Activated CD4-positive, alpha-beta T cell treated with anti-CD3 and anti-CD28 coated beads, Interleukin-2, amount 50 U/mL, for 16 hours (primary cell): ENCODE measurements around the gene DCDC2.
"Not testable (repeated sequence)": the region's sequence is repeated elsewhere in the genome, so short reads cannot be mapped to it uniquely, and the experiment has no call there.

ENCODE experiments used
- DNase-seq: peaks from one replicate; pipeline ENCODE4 v3.0.0-alpha.2; 2020

The DCDC2 gene

DNA sequence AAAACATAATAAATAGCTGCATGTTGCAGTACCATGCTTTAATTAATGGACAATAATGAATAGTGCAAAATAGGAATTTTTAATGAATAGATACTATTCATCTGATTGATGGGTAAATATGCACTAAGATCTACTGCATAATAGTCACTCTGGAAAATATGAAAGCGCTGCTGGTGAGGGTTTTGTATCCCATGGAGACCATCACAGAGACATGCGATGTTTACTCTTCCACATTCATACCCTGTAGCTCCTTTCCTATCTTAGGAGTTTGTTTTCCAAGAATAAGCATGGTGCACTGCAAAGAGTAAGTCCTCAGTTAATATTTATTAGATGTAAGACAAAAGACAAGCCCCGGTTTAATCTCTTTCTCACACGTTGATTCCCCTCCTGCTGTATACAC is 150.4 kb downstream of the DCDC2 start:
- no peak for DNase-seq

GRCh38 chr6:24205020-24205492 is 152.8 kb downstream of the DCDC2 start:
- peak; percentile 26 for DNase-seq

GRCh38 chr6:24204113-24204512 is 153.7 kb downstream of the DCDC2 start:
- not testable (repeated sequence) for DNase-seq

DNA sequence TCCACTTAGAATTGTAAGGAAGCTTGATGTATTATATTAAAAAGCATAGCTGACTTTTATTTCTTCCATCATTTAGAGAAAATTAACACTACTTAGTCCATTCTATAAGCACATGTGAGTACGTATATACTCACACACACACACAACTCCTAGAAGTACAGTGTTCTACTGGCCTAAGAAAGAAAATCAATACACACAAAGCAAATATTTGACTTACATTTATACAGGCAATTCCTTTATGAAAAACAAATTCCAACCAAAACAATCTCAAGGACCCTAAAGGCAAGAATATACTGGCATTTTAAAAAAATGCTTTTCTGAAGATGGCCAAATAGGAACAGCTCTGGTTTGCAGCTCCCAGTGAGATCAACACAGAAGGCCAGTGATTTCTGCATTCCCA is 160.0 kb downstream of the DCDC2 start:
- DNase-seq: no peak

- DNase-seq: no peak
Observed at GRCh38 chr6:24195836-24196597, 161.8 kb downstream of the DCDC2 start.

DNA sequence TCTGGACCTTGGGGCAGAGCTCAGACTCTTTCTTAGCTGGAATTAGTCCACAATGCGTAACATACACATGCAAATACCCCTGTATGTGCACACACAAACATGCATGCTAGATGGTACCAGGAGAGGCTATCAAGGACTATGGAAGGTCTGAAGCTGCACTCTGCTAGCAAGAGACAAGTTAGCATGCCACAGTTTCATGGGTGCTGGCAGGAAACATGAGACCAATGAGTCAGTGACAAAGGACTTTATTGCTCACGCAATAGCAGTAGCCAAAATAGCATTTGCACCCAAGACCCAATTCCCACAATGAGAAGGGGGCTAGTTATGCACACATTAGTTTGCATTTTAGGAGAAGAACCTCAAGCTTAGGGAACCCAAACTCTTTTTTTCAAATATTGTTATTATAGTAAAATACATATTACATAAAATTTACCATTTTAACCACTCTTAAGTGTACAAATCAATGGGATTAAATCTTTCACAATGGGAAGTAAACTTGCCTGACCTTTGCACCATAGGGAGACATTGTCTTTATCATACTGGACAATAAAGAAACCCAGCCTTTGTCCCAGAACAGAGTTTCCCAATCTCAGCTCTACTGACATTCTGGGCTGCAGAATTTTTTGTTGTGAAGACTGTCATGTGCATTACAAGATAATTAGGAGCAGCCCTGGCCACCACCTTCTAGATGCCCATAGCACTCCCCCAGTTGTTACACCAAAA is 162.7 kb downstream of the DCDC2 start:
- no peak for DNase-seq

DNA sequence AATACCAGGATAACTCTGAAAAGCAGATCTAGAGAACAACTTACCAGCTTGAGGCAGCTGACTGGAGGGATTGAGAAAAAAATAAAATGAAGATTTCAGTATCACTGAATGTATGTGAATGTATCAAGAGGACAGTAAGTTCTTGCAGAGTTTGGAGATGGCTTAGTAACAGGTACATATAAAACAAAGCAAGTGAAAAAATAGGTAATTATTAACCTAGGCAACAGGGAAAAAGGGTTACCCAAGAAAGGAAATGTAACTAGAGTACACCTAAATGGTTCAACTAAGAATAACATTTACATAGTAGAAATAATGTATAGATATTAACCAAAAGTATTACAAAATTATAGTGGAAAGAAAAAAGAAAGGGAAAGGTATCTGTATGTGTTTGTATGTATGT is 164.5 kb downstream of the DCDC2 start:
- no peak for DNase-seq

DNA sequence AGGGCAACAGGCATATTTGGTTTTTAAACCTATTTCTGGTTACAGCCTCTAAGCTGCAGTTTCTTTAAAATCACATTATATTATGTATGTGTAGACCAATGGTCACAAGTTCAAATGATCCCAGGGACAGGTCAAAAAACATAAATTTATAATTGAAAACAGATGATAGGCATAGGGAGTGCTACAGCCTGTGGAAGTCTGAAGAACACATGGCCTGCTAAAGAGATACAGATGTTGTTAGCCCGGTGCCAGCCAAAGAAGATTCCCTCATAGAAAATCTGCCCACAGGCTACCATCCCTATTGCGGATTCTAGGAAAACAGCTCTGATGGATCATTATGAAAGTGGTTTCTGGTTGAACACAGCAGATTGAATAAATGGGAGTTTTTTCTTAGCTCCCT is 166.5 kb downstream of the DCDC2 start:
- no peak for DNase-seq

DNA sequence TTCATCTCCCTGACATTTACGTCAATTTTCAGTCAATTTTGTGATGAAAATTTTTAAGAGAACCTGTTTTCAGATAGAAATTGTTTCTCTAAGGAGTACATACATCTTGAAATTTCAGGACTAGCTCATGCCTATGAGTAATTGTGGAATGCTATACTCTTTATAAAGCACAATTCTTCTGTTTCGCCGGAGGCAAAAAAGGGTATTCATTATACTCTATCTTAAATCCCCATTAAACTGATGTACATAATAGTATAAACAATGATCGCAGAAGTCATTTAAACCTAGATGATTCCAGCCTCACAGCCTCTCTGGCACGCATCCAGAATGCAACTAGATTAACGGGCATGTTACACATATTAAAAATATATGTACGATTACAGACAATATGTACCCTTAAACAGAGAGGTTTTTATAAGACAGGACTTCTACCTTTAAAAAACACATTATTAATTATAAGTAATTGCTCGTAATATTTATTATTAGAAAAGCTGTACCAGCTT is 169.2 kb downstream of the DCDC2 start:
- no peak for DNase-seq

- no peak for DNase-seq
Observed at GRCh38 chr6:24187965-24188577, 169.8 kb downstream of the DCDC2 start.

DNA sequence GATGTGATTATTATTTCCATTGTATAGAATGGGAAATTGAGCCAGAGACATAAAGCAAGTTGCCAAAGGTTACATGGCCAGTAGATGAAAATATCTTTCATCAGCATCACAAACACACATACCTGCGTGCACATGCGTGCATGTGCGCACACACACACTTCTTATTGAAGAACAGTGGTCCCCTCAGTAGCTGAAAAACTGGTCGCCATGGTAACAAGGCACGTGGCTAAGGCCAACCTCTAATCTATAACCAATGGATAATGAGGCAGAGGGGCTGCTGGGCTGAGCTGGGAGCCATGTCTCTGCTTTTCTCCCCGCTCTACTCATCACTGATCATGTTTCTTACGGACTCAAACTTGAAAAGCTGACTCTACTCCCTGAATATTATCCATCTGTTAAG is 171.5 kb downstream of the DCDC2 start:
- DNase-seq: no peak

- no peak for DNase-seq
Observed at GRCh38 chr6:24183584-24183983, 174.3 kb downstream of the DCDC2 start.

- DNase-seq: no peak
Observed at GRCh38 chr6:24157886-24158285, 200.0 kb downstream of the DCDC2 start.

- peak; percentile 42 for DNase-seq
Observed at GRCh38 chr6:24154121-24154520, 203.7 kb downstream of the DCDC2 start.

GRCh38 chr6:24152014-24152413 is 205.8 kb downstream of the DCDC2 start:
- DNase-seq: no peak

- DNase-seq: no peak
Observed at GRCh38 chr6:24149836-24150235, 208.0 kb downstream of the DCDC2 start.

DNA sequence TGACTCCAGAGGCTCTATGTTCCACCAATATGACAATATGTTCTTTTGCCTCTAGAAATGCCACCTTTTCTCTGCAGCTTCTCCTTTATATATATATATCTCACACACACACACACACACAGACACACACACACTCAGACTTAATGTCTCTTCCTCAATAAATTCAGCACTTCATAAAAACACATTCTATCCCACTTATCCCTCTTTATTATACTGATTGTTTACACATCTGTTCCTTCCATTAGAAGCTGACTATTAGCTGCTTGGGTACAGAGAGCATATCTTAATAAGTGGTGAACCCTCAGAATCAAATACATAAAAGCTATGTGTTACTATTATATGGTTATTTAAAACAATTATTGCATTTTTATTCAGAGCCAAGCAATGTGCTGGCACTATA is 208.6 kb downstream of the DCDC2 start:
- no peak for DNase-seq

DNA sequence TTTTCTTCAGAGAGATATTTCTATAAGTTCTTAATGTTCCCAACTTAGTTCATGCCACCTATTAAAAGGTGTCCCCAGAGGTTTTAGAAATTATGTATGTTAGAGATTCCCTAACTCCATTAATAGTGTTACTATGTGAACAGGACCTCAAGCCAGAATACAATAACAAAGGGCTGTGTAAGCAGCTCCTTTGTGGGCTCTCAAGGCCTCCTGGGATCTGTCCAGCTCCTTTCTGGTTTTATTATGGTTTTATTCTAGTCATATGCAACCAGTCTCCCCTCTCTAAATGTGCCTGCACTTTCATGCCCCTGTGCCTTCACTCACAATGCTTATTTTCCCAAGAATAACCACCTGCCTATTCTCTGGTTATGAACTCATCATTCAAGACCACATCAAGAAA is 209.2 kb downstream of the DCDC2 start:
- DNase-seq: no peak

DNA sequence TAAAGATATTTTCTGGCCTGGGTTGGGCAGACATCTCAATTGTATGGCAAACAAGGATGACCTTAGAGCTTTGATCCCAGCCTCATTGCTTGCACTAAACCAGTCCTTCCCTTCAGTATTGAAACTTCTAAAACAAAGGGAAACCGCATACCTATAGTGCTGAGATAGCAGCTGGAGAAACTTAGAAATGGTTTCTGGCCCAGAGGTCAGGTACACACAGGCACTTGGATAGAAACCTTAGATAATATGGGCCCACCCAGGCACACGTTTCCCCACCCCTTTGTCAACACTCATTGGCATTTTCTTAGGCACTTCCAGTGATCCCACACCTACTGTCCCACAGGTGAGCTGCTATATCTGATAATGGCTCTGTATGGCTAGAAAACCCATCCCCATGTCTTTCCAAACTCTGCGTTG is 209.7 kb downstream of the DCDC2 start:
- no peak for DNase-seq

DNA sequence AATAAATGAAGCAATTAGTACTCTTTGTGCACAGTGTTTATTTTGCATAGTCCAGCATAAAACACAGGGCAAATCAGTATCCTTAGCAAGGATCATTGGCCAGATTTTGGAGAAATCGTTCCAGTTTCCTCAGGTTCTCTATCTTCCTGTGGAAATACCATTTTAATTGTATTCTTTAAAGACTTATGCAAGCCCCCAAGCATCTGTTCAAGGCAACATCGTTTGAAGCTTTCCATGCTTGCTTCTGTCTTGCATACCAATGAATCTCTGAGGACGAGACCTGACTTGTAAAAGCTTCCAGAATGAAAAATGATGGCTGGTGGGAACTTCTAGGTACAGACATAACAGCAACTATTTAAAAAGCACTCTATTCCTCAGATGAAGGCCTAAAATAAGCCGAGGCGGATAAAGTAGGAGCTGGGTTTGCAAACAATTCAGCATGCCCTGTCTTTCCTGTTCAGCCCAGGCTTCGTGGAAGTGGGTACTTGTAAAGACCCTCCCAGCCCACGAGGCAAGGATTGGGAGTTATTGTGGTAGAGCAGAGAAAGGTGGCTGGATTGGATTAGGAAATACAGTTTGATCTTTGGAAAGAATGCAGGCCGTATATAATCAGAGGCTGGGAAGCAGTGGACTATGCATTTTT is 210.2 kb downstream of the DCDC2 start:
- DNase-seq: no peak

GRCh38 chr6:24146871-24147270 is 211.0 kb downstream of the DCDC2 start:
- no peak for DNase-seq

GRCh38 chr6:24145690-24146131 is 212.1 kb downstream of the DCDC2 start:
- no peak for DNase-seq

- not testable (repeated sequence) for DNase-seq
Observed at GRCh38 chr6:24142733-24143132, 215.1 kb downstream of the DCDC2 start.
